Vagina (tissue), 2 donors: ENCODE data around the gene CRYAA. TPM values are rescaled to one million over a fixed set of nuclear protein-coding genes. Genes with fewer than 3 reads are reported as not detected.

Source experiments
- DNase-seq, 2 donors: peaks; one replicate each; pipeline ENCODE4 v3.0.0-alpha.2; 2017; ENCODE audit errors: extremely low spot score in 2 of 2
- H3K27ac ChIP-seq: fragments of 200-600 bp; sonication (generic); one replicate; pipeline ENCODE4 v1.5.1; 2019
- H3K27me3 ChIP-seq: fragments of 200-600 bp; sonication (generic); one replicate; pipeline ENCODE4 v1.5.1; 2019
- H3K36me3 ChIP-seq, 2 donors: fragments of 200-600 bp; sonication (generic); one replicate each; pipeline ENCODE4 v1.5.1; 2017 to 2019
- H3K4me1 ChIP-seq: fragments of 200-600 bp; sonication (generic); one replicate; pipeline ENCODE4 v1.5.1; 2019
- H3K4me3 ChIP-seq, 2 donors: fragments of 200-600 bp; sonication (generic); 1 replicate in 1 of 2; 2 replicates in 1 of 2; pipeline ENCODE4 v1.5.1; 2016 to 2019
- H3K9me3 ChIP-seq: fragments of 200-600 bp; sonication (generic); one replicate; pipeline ENCODE4 v1.5.1; 2019
- CTCF ChIP-seq, 3 experiments: fragments of 450-650 bp in 2 of 3; fragments of 200-600 bp in 1 of 3; sonication (generic) in 1 of 3; IDR thresholded peaks; one replicate each; pipeline ENCODE4 v1.5.1; 2017 to 2019; ENCODE audit warnings: antibody characterized with exemption in 3 of 3, mild to moderate bottlenecking in 2 of 3, moderate library complexity in 2 of 3
- POLR2A ChIP-seq, 2 donors: fragments of 450-650 bp; IDR thresholded peaks; one replicate each; pipeline ENCODE4 v1.6.1; 2017; ENCODE audit warnings: antibody characterized with exemption in 2 of 2, mild to moderate bottlenecking in 2 of 2, moderate library complexity in 2 of 2
- POLR2AphosphoS5 ChIP-seq, 2 donors: sonication (generic); formaldehyde crosslinking; IDR thresholded peaks; one replicate each; pipeline ENCODE4 v1.9.0; 2017; ENCODE audit warnings: antibody characterized with exemption in 2 of 2, mild to moderate bottlenecking in 2 of 2, low read depth in 1 of 2; ENCODE audit not compliant: insufficient read depth in 1 of 2
- intact Hi-C: fragments of 100-400 bp; cut with DNase I; formaldehyde crosslinking; loops from one replicate; pipeline ENCODE4 v1.15.1; 2023
- total RNA-seq: library from RNA; depleted of rRNA; stranded (reverse); fragments of >200 nt; gene quantifications from one replicate; pipeline ENCODE4 v1.2.3, GENCODE V29; 2016

Gene CRYAA
- total RNA-seq, 1 donor from 2014 or later = not detected

- intact Hi-C loops = no loop called here
- Histone ChIP-seq H3K27me3 (no peaks in the 10 kb centered on the region), H3K4me1 (peaks cover 5% of the 10 kb centered on the region)
Observed at GRCh38 chr21:43208561-43209332, 39.9 kb downstream of the CRYAA start.

GRCh38 chr21:43209575-43210453, 41.0 kb downstream of the CRYAA start:
- no peak overlapping the region for H3K4me3 ChIP-seq
- no peak overlapping the region for H3K27ac ChIP-seq
- H3K4me1 ChIP-seq = peaks cover 5% of the 10 kb centered on the region
- no peaks in the 10 kb centered on the region for H3K36me3 ChIP-seq
- peak in 1 of 2 donors; percentile 29 for DNase-seq
- H3K9me3 ChIP-seq = no peaks in the 10 kb centered on the region
- H3K27me3 ChIP-seq = no peaks in the 10 kb centered on the region
- no peak for TF ChIP-seq POLR2A (IDR thresholded peaks at IDR 0.05)
- intact Hi-C loops = no loop called here

More at GRCh38 chr21:43208561-43209332, 39.9 kb downstream of the CRYAA start:
- Histone ChIP-seq H3K4me3 (no peak overlapping the region), H3K36me3 (no peaks in the 10 kb centered on the region), H3K9me3 (no peaks in the 10 kb centered on the region), H3K27ac (no peak overlapping the region)
- peak in 1 of 2 donors; percentile 44 for DNase-seq
- no peak for TF ChIP-seq POLR2A (IDR thresholded peaks at IDR 0.05)
- TF ChIP-seq CTCF (IDR thresholded peaks at IDR 0.05) = no peak
- TF ChIP-seq POLR2AphosphoS5 (IDR thresholded peaks at IDR 0.05; ENCODE audit: insufficient read depth in 1 of 2, low read depth in 1 of 2) = no peak

- Histone ChIP-seq H3K27ac (no peak overlapping the region), H3K4me3 (no peak overlapping the region), H3K36me3 (no peaks in the 10 kb centered on the region), H3K27me3 (no peaks in the 10 kb centered on the region), H3K4me1 (peaks cover 5% of the 10 kb centered on the region), H3K9me3 (no peaks in the 10 kb centered on the region)
- intact Hi-C loops = no loop called here
- DNase-seq = peak in 1 of 2 donors; percentile 69
- TF ChIP-seq CTCF (IDR thresholded peaks at IDR 0.05) (no peak), POLR2A (IDR thresholded peaks at IDR 0.05) (no peak), POLR2AphosphoS5 (IDR thresholded peaks at IDR 0.05; ENCODE audit: insufficient read depth in 1 of 2, low read depth in 1 of 2) (no peak)
Observed at GRCh38 chr21:43210454-43211071, 41.8 kb downstream of the CRYAA start.

GRCh38 chr21:43211072-43211759, 42.4 kb downstream of the CRYAA start:
- intact Hi-C loops = no loop called here
- Histone ChIP-seq H3K27ac (no peak overlapping the region), H3K27me3 (no peaks in the 10 kb centered on the region), H3K4me3 (no peak overlapping the region), H3K36me3 (no peaks in the 10 kb centered on the region), H3K9me3 (no peaks in the 10 kb centered on the region), H3K4me1 (peaks cover 5% of the 10 kb centered on the region)
- peak in 1 of 2 donors; percentile 67 for DNase-seq
- TF ChIP-seq CTCF (IDR thresholded peaks at IDR 0.05) = no peak
- TF ChIP-seq POLR2A (IDR thresholded peaks at IDR 0.05) = no peak
- TF ChIP-seq POLR2AphosphoS5 (IDR thresholded peaks at IDR 0.05; ENCODE audit: insufficient read depth in 1 of 2, low read depth in 1 of 2) = no peak

- TF ChIP-seq POLR2AphosphoS5 (IDR thresholded peaks at IDR 0.05; ENCODE audit: insufficient read depth in 1 of 2, low read depth in 1 of 2) = no peak
- TF ChIP-seq CTCF (IDR thresholded peaks at IDR 0.05) = no peak
- TF ChIP-seq POLR2A (IDR thresholded peaks at IDR 0.05) = no peak
- Histone ChIP-seq H3K27me3 (no peaks in the 10 kb centered on the region), H3K4me1 (peaks cover 5% of the 10 kb centered on the region), H3K27ac (no peak overlapping the region), H3K4me3 (no peak overlapping the region), H3K36me3 (no peaks in the 10 kb centered on the region), H3K9me3 (no peaks in the 10 kb centered on the region)
- peak in 1 of 2 donors; percentile 69 for DNase-seq
- intact Hi-C loops = no loop called here
Observed at GRCh38 chr21:43211760-43212115, 42.9 kb downstream of the CRYAA start.
